Neural cell (in vitro differentiated cells): ENCODE data around the gene ARL3. TPM values are rescaled to one million over a fixed set of nuclear protein-coding genes. Genes with fewer than 3 reads are reported as not detected.

ENCODE experiments used
- H2AFZ ChIP-seq: fragments of 200-600, 300-800 bp; sonication (generic), shearing (Covaris generic); 2 replicates; pipeline ENCODE4 v1.6.0; 2014; ENCODE audit warnings: low read depth, mild to moderate bottlenecking, antibody characterized with exemption, low read length, moderate library complexity
- H3F3A ChIP-seq: fragments of 200-600 bp; shearing (Covaris generic); 2 replicates; pipeline ENCODE4 v1.6.1; 2016; ENCODE audit warnings: mild to moderate bottlenecking, moderate library complexity, mixed read lengths, antibody characterized with exemption, low read length; ENCODE audit not compliant: insufficient read depth, poor library complexity, severe bottlenecking
- H3K27ac ChIP-seq: fragments of 200-600, 300-800 bp; sonication (generic), shearing (Covaris generic); 2 replicates; pipeline ENCODE4 v1.5.1; 2014; ENCODE audit warnings: mild to moderate bottlenecking, low read length, moderate library complexity
- H3K27me3 ChIP-seq: fragments of 300-800, 200-600 bp; sonication (generic), shearing (Covaris generic); 2 replicates; pipeline ENCODE4 v1.6.0; 2014; ENCODE audit warnings: mild to moderate bottlenecking, low read depth, low read length, moderate library complexity; ENCODE audit not compliant: insufficient read depth
- H3K36me3 ChIP-seq: fragments of 300-800, 200-600 bp; sonication (generic), shearing (Covaris generic); 2 replicates; pipeline ENCODE4 v1.5.1; 2014; ENCODE audit warnings: mild to moderate bottlenecking, antibody characterized with exemption, low read length, moderate library complexity; ENCODE audit not compliant: insufficient read depth
- H3K4me2 ChIP-seq: fragments of 300-800, 200-600 bp; sonication (generic), shearing (Covaris generic); 2 replicates; pipeline ENCODE4 v1.6.0; 2014; ENCODE audit warnings: mild to moderate bottlenecking, low read length
- H3K4me3 ChIP-seq: fragments of 300-800, 200-600 bp; sonication (generic), shearing (Covaris generic); 2 replicates; pipeline ENCODE4 v1.5.1; 2014; ENCODE audit warnings: mild to moderate bottlenecking, low read length, moderate library complexity
- H3K79me2 ChIP-seq: fragments of 200-600 bp; shearing (Covaris generic); replicated peaks from 2 replicates; pipeline ENCODE4 v1.6.0; 2014; ENCODE audit warnings: mild to moderate bottlenecking, low read length, moderate library complexity; ENCODE audit not compliant: insufficient read depth
- H3K9ac ChIP-seq: fragments of 300-800, 200-600 bp; sonication (generic), shearing (Covaris generic); 2 replicates; pipeline ENCODE4 v1.6.1; 2016; ENCODE audit warnings: mild to moderate bottlenecking, low read length, mixed read lengths
- H3K9me2 ChIP-seq: fragments of 200-600 bp; shearing (Covaris generic); 2 replicates; pipeline ENCODE4 v1.6.1; 2016; ENCODE audit warnings: mild to moderate bottlenecking, low read length, mixed read lengths; ENCODE audit not compliant: insufficient read depth
- H3K9me3 ChIP-seq: fragments of 200-600, 300-800 bp; sonication (generic), shearing (Covaris generic); 2 replicates; pipeline ENCODE4 v1.6.1; 2016; ENCODE audit warnings: mild to moderate bottlenecking, mixed run types, low read length, moderate library complexity, mixed read lengths
- H4K20me1 ChIP-seq: fragments of 200-600 bp; shearing (Covaris generic); 2 replicates; pipeline ENCODE4 v1.6.1; 2016; ENCODE audit warnings: mild to moderate bottlenecking, mixed run types; ENCODE audit not compliant: insufficient read depth
- CTCF ChIP-seq: fragments of 450-650 bp; IDR thresholded peaks from 2 replicates; pipeline ENCODE4 v1.5.1; 2014; ENCODE audit warnings: antibody characterized with exemption, mild to moderate bottlenecking, moderate library complexity; ENCODE audit not compliant: poor library complexity, severe bottlenecking
- EP300 ChIP-seq: fragments of 450-650 bp; conservative IDR thresholded peaks from 2 replicates; pipeline ENCODE4 v1.6.1; 2014; ENCODE audit warnings: antibody characterized with exemption, mild to moderate bottlenecking, moderate library complexity; ENCODE audit not compliant: poor library complexity, severe bottlenecking
- EZH2 ChIP-seq: fragments of 200-600, 300-800 bp; shearing (Covaris generic), sonication (generic); IDR thresholded peaks from 2 replicates; pipeline ENCODE4 v1.6.1; 2014; ENCODE audit warnings: antibody characterized with exemption, low read length, borderline replicate concordance, mild to moderate bottlenecking; ENCODE audit not compliant: insufficient read depth, poor library complexity, severe bottlenecking
- MXI1 ChIP-seq: fragments of 450-650 bp; conservative IDR thresholded peaks from 2 replicates; pipeline ENCODE4 v1.6.1; 2014; ENCODE audit warnings: antibody characterized with exemption, mild to moderate bottlenecking; ENCODE audit not compliant: poor library complexity, severe bottlenecking
- POLR2AphosphoS5 ChIP-seq: IDR thresholded peaks from 2 replicates; pipeline ENCODE4 v1.6.1; 2012
- RAD21 ChIP-seq: fragments of 450-650 bp; conservative IDR thresholded peaks from 2 replicates; pipeline ENCODE4 v1.6.1; 2014; ENCODE audit warnings: antibody characterized with exemption, mild to moderate bottlenecking, moderate library complexity
- REST ChIP-seq: IDR thresholded peaks from 2 replicates; pipeline ENCODE4 v1.6.1; 2012; ENCODE audit warnings: borderline replicate concordance
- SMC3 ChIP-seq: fragments of 450-650 bp; conservative IDR thresholded peaks from 2 replicates; pipeline ENCODE4 v1.6.1; 2014; ENCODE audit warnings: antibody characterized with exemption, mild to moderate bottlenecking, moderate library complexity; ENCODE audit not compliant: poor library complexity
- TAF1 ChIP-seq: IDR thresholded peaks from 2 replicates; pipeline ENCODE4 v1.6.1; 2012; ENCODE audit warnings: low read depth
- polyA plus RNA-seq: library from polyadenylated mRNA; depleted of rRNA; stranded (reverse); fragments of >200 nt; gene quantifications from 2 replicates; pipeline ENCODE4 v1.2.3, GENCODE V29; 2014

Gene ARL3
- polyA plus RNA-seq, 1 donor from 2014 or later: 56.0 TPM

GRCh38 chr10:102641402-102641801 lies 72.8 kb downstream of the ARL3 start:
- Histone ChIP-seq H4K20me1 (peaks cover 6% of the 10 kb centered on the region), H3K27me3 (no peaks in the 10 kb centered on the region), H3F3A (no peaks in the 10 kb centered on the region), H3K36me3 (no peaks in the 10 kb centered on the region), H2AFZ (peak overlapping the region; percentile 37), H3K9me2 (no peaks in the 10 kb centered on the region), H3K79me2 (peaks cover 32% of the 10 kb centered on the region), H3K9ac (peak overlapping the region; percentile 99), H3K9me3 (no peaks in the 10 kb centered on the region), H3K27ac (peak overlapping the region; percentile 99), H3K4me3 (peak overlapping the region; percentile 97), H3K4me2 (peak overlapping the region; percentile 21)
- TF ChIP-seq EZH2: no peak
- TF ChIP-seq TAF1: no peak
- TF ChIP-seq POLR2AphosphoS5: no peak
- no peak for TF ChIP-seq RAD21
- TF ChIP-seq REST: no peak
- no peak for TF ChIP-seq EP300
- no peak for TF ChIP-seq MXI1
- no peak for TF ChIP-seq SMC3
- no peak for TF ChIP-seq CTCF

- H3K27me3 ChIP-seq: no peaks in the 10 kb centered on the region
These were observed 74.7 kb downstream of the ARL3 start for GRCh38 chr10:102639537-102639936.

GRCh38 chr10:102635377-102635776 lies 78.8 kb downstream of the ARL3 start:
- Histone ChIP-seq H3K9me3 (no peaks in the 10 kb centered on the region), H3F3A (no peaks in the 10 kb centered on the region), H3K9me2 (no peaks in the 10 kb centered on the region), H3K4me2 (no peak overlapping the region), H2AFZ (no peak overlapping the region), H3K79me2 (no peaks in the 10 kb centered on the region), H3K27ac (no peak overlapping the region), H3K9ac (no peak overlapping the region), H3K36me3 (no peaks in the 10 kb centered on the region), H3K4me3 (no peak overlapping the region), H3K27me3 (no peaks in the 10 kb centered on the region), H4K20me1 (no peaks in the 10 kb centered on the region)
- no peak for TF ChIP-seq EZH2
- no peak for TF ChIP-seq SMC3
- TF ChIP-seq REST: no peak
- TF ChIP-seq CTCF: no peak
- TF ChIP-seq TAF1: no peak
- no peak for TF ChIP-seq MXI1
- TF ChIP-seq RAD21: no peak
- TF ChIP-seq EP300: no peak
- no peak for TF ChIP-seq POLR2AphosphoS5

More at GRCh38 chr10:102639537-102639936, 74.7 kb downstream of the ARL3 start:
- no peak overlapping the region for H3K27ac ChIP-seq
- H3K9ac ChIP-seq: no peak overlapping the region
- no peaks in the 10 kb centered on the region for H3K9me3 ChIP-seq
- no peak overlapping the region for H2AFZ ChIP-seq
- no peaks in the 10 kb centered on the region for H3K36me3 ChIP-seq
- TF ChIP-seq POLR2AphosphoS5: no peak
- TF ChIP-seq TAF1: no peak
- H3K79me2 ChIP-seq: peaks cover 14% of the 10 kb centered on the region
- H3F3A ChIP-seq: no peaks in the 10 kb centered on the region
- H3K9me2 ChIP-seq: no peaks in the 10 kb centered on the region
- no peak overlapping the region for H3K4me3 ChIP-seq
- H3K4me2 ChIP-seq: no peak overlapping the region
- H4K20me1 ChIP-seq: peaks cover 1% of the 10 kb centered on the region
